ENCODE data around the gene COL1A2.

COL1A2 gene

DNA sequence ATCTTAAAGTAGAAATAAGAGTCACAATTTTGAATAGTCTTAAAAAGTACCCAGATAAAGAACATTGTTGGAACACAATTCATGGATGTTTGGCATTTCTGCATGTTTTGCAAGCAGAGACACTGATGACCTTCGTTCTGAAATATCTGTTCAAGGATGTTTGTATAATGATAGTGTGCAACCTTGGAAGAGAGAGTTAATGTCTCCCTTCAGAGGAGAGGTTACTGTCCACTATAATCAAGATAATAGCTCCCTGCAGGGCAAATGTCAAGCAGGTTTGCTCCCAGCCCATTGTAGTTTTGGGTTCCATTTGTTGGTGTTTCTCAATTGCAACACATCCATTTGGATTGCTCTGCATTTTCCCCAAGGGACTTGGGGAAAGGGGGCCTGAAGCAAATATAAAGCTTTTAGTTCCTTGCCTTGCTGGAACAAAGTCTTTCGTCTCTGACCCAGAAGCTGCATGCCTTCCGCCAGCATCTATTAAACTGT lies 45.2 kb downstream of the COL1A2 start:
- Histone ChIP-seq H3K4me1 (ENCODE audit: control insufficient read depth, insufficient read depth, low read length) (peaks cover 11% of the 10 kb centered on the region), H3K4me3 (ENCODE audit: insufficient read depth, low read depth, low read length) (no peak overlapping the region), H3K27me3 (ENCODE audit: control insufficient read depth, insufficient read depth, low read length, poor library complexity, severe bottlenecking) (no peaks in the 10 kb centered on the region), H3K9me3 (ENCODE audit: control insufficient read depth, low read length) (no peaks in the 10 kb centered on the region), H3K36me3 (ENCODE audit: control insufficient read depth, insufficient read depth, low read length) (no peaks in the 10 kb centered on the region), H3K27ac (ENCODE audit: insufficient read depth, low read depth, low read length, poor library complexity, severe bottlenecking) (peak overlapping the region; percentile 74)
- WGBS, 2 experiments: 81 to 85% methylated on average over 3 of the region's 3 CpGs

DNA sequence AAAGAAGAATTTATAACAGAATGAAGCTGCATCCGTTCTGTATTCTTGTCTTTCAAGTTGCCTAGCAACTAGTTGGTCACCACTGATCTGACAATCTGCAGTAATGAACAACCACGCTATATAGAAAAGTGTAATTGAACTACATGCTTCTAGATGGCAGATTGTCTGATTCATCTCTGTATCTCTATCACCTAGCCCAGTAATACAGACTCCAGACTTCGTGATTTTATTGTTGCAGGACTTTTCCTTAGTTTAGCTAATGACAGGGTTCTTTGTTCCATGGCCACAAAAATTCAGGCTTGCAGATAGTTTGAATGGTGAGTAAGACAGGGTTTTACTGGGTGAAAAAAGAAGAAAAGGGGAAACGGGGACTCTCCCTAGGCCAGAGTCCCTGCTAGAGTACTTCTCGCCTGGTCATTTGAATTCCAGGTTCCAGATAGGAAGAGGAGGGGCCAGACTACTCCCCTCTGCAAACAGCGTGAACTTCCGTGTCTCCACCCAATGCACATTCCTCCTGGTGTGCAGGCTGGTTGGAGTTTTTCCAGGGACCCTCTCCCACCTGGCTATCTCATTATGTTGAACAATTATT lies 45.9 kb downstream of the COL1A2 start:
- Histone ChIP-seq H3K4me1 (ENCODE audit: control insufficient read depth, insufficient read depth, low read length) (peaks cover 13% of the 10 kb centered on the region), H3K9me3 (ENCODE audit: control insufficient read depth, low read length) (no peaks in the 10 kb centered on the region), H3K4me3 (ENCODE audit: insufficient read depth, low read depth, low read length) (no peak overlapping the region), H3K36me3 (ENCODE audit: control insufficient read depth, insufficient read depth, low read length) (no peaks in the 10 kb centered on the region), H3K27ac (ENCODE audit: insufficient read depth, low read depth, low read length, poor library complexity, severe bottlenecking) (peak overlapping the region; percentile 74), H3K27me3 (ENCODE audit: control insufficient read depth, insufficient read depth, low read length, poor library complexity, severe bottlenecking) (no peaks in the 10 kb centered on the region)
- 89 to 90% methylated on average over 7 of the region's 7 CpGs for WGBS, 2 experiments

DNA sequence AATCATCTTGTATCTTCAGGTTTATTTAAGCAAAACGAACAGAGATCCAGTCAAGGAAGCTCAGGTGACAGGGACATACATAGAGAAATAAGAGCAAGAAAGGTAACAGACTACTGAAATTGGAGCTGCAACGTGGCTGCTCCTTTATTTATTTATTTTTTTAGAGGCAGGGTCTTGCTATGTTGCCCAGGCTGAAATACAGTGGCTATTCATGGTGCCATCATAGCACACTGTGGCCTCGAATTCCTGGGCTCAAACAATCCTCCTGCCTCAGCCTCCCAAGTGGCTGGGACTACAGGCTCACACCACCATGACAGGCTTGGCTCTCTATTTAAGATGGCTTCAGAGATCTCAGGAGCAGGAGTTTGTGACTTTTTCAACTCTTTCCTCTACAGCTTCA lies 46.4 kb downstream of the COL1A2 start:
- H3K27ac ChIP-seq (ENCODE audit: insufficient read depth, low read depth, low read length, poor library complexity, severe bottlenecking): no peak overlapping the region
- no peaks in the 10 kb centered on the region for H3K9me3 ChIP-seq (ENCODE audit: control insufficient read depth, low read length)
- H3K27me3 ChIP-seq (ENCODE audit: control insufficient read depth, insufficient read depth, low read length, poor library complexity, severe bottlenecking): no peaks in the 10 kb centered on the region
- H3K4me1 ChIP-seq (ENCODE audit: control insufficient read depth, insufficient read depth, low read length): peaks cover 13% of the 10 kb centered on the region
- H3K4me3 ChIP-seq (ENCODE audit: insufficient read depth, low read depth, low read length): no peak overlapping the region
- no peaks in the 10 kb centered on the region for H3K36me3 ChIP-seq (ENCODE audit: control insufficient read depth, insufficient read depth, low read length)
- WGBS, 2 experiments: 90 to 94% methylated on average over 3 of the region's 3 CpGs

DNA sequence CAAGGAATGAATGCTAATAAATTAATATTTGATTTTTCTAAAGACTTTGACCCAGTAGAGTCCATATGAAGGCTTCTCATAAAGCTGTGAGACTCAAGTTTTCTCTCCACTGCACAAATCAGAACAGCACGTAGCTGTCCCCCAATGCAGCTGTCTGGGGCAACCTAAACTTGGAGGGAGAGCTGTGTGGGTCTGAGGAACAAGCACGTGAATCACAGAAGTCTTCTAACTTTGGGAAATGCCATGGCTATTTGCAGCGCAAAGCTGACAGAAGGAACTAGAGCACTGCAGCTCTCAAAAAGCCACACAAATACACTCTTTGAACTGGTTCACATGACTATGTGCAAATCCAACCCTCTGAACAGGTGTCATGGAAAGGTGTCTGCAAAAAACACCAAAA lies 47.9 kb downstream of the COL1A2 start:
- 77 to 84% methylated on average over 3 of the region's 3 CpGs for WGBS, 2 experiments
- no peaks in the 10 kb centered on the region for H3K36me3 ChIP-seq (ENCODE audit: control insufficient read depth, insufficient read depth, low read length)

DNA sequence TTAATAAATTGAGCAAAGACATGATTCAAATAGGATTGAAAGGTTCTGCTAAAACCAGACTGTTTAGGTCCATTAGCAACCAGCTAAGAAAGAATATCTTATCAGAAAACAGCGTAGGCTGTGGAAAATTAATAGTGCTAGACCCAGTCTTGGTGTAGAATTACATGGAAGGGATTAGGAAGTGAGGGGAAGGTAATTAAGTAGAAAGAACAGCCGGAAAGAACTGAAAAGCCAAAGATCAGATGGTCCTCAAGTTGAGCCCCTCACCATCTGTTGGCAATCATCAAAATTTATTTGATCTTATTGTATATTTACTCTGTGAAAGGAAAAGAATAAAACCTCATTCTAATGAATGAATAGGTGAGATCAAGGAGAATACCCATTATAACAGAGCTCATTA lies 50.1 kb downstream of the COL1A2 start:
- no peaks in the 10 kb centered on the region for H3K36me3 ChIP-seq (ENCODE audit: control insufficient read depth, insufficient read depth, low read length)
- H3K4me1 ChIP-seq (ENCODE audit: control insufficient read depth, insufficient read depth, low read length): peaks cover 12% of the 10 kb centered on the region
- 68 to 77% methylated on average over 2 of the region's 2 CpGs for WGBS, 2 experiments
- no peak overlapping the region for H3K4me3 ChIP-seq (ENCODE audit: insufficient read depth, low read depth, low read length)
- H3K9me3 ChIP-seq (ENCODE audit: control insufficient read depth, low read length): no peaks in the 10 kb centered on the region
- no peak overlapping the region for H3K27ac ChIP-seq (ENCODE audit: insufficient read depth, low read depth, low read length, poor library complexity, severe bottlenecking)
- H3K27me3 ChIP-seq (ENCODE audit: control insufficient read depth, insufficient read depth, low read length, poor library complexity, severe bottlenecking): no peaks in the 10 kb centered on the region

More for the DNA sequence above, 47.9 kb downstream of the COL1A2 start:
- H3K4me3 ChIP-seq (ENCODE audit: insufficient read depth, low read depth, low read length): no peak overlapping the region
- H3K27me3 ChIP-seq (ENCODE audit: control insufficient read depth, insufficient read depth, low read length, poor library complexity, severe bottlenecking): no peaks in the 10 kb centered on the region
- H3K9me3 ChIP-seq (ENCODE audit: control insufficient read depth, low read length): no peaks in the 10 kb centered on the region
- H3K27ac ChIP-seq (ENCODE audit: insufficient read depth, low read depth, low read length, poor library complexity, severe bottlenecking): no peak overlapping the region
- H3K4me1 ChIP-seq (ENCODE audit: control insufficient read depth, insufficient read depth, low read length): peaks cover 13% of the 10 kb centered on the region

DNA sequence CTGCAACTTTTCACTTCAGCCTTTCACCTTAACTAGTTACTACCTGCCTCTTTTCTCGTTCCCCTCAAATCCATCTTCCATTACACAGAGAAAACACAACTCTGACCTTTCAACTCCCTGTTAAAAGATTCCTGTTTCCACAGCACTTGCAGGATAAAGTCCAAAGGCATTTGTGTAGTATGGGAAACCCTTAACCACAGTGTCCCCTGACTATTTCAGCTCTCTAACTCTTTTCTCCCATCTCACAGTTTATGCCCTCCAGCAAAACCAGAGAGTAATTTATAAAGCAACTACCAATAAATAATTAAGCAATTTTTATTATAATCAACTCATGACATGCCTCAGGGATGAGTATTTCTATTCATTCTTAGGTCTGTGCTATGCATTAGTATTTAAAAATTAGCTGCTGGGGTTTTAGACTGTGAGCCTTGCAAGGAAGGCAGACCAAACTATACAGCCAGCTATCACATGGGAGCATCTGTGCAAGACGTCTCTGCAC lies 51.0 kb downstream of the COL1A2 start:
- WGBS, 2 experiments: 88 to 89% methylated on average over 2 of the region's 2 CpGs
- H3K27me3 ChIP-seq (ENCODE audit: control insufficient read depth, insufficient read depth, low read length, poor library complexity, severe bottlenecking): no peaks in the 10 kb centered on the region
- no peaks in the 10 kb centered on the region for H3K9me3 ChIP-seq (ENCODE audit: control insufficient read depth, low read length)
- no peaks in the 10 kb centered on the region for H3K36me3 ChIP-seq (ENCODE audit: control insufficient read depth, insufficient read depth, low read length)
- no peak overlapping the region for H3K27ac ChIP-seq (ENCODE audit: insufficient read depth, low read depth, low read length, poor library complexity, severe bottlenecking)
- no peak overlapping the region for H3K4me3 ChIP-seq (ENCODE audit: insufficient read depth, low read depth, low read length)
- H3K4me1 ChIP-seq (ENCODE audit: control insufficient read depth, insufficient read depth, low read length): peaks cover 3% of the 10 kb centered on the region

DNA sequence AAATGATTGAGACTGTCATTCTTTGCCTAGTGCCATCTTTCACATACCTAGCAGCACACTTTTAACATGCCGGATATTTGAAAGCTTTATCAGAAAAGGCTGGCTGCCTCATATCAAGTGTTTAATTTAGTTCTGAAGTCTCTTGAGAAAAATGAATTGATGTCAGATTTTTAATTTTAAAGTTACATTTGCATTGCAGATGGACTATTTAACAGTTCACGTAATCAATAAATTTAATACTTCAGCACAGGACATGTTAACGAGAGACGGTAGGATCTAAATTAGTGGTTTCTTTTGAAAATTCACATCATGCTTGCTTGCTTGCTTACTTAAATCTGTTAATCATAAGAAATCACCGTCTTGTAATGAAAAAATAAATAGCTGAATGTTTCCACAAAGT lies 51.6 kb downstream of the COL1A2 start:
- WGBS, 2 experiments: 91 to 99% methylated on average over 4 to 5 of the region's 5 CpGs
- Histone ChIP-seq H3K4me3 (ENCODE audit: insufficient read depth, low read depth, low read length) (no peak overlapping the region), H3K4me1 (ENCODE audit: control insufficient read depth, insufficient read depth, low read length) (peaks cover 3% of the 10 kb centered on the region), H3K36me3 (ENCODE audit: control insufficient read depth, insufficient read depth, low read length) (no peaks in the 10 kb centered on the region), H3K27ac (ENCODE audit: insufficient read depth, low read depth, low read length, poor library complexity, severe bottlenecking) (no peak overlapping the region), H3K9me3 (ENCODE audit: control insufficient read depth, low read length) (no peaks in the 10 kb centered on the region), H3K27me3 (ENCODE audit: control insufficient read depth, insufficient read depth, low read length, poor library complexity, severe bottlenecking) (no peaks in the 10 kb centered on the region)

DNA sequence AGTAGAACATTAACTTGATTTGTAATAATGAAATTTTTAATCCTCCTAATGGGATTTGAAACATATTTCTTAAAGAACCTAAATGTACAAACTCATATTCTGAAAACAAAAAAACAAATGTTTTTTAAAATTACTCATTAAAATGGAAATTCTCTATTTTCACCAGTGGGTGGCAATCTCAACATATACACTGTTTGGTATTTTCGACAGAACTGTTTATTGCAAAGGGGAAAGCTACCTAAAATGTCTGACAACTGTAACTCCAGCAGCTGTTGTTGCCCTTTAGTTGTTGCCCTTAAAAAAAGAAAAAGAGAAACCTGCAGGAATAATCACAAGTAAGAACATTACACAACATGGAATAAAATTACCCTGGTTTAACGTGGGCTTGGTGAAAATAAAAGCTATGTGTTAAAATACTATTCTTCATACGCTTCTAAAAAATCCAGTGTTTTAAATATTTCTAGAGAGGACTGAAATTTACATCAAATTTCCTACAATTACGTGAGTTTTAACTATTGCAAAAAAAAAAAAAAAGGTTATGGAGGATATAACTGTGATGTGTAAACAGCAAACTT lies 54.5 kb downstream of the COL1A2 start:
- H3K4me3 ChIP-seq (ENCODE audit: insufficient read depth, low read depth, low read length): no peak overlapping the region
- no peaks in the 10 kb centered on the region for H3K9me3 ChIP-seq (ENCODE audit: control insufficient read depth, low read length)
- H3K27me3 ChIP-seq (ENCODE audit: control insufficient read depth, insufficient read depth, low read length, poor library complexity, severe bottlenecking): no peaks in the 10 kb centered on the region
- H3K27ac ChIP-seq (ENCODE audit: insufficient read depth, low read depth, low read length, poor library complexity, severe bottlenecking): no peak overlapping the region
- peaks cover 3% of the 10 kb centered on the region for H3K4me1 ChIP-seq (ENCODE audit: control insufficient read depth, insufficient read depth, low read length)
- H3K36me3 ChIP-seq (ENCODE audit: control insufficient read depth, insufficient read depth, low read length): no peaks in the 10 kb centered on the region
- 0 to 48% methylated on average over 1 of the region's 4 CpGs for WGBS, 2 experiments

DNA sequence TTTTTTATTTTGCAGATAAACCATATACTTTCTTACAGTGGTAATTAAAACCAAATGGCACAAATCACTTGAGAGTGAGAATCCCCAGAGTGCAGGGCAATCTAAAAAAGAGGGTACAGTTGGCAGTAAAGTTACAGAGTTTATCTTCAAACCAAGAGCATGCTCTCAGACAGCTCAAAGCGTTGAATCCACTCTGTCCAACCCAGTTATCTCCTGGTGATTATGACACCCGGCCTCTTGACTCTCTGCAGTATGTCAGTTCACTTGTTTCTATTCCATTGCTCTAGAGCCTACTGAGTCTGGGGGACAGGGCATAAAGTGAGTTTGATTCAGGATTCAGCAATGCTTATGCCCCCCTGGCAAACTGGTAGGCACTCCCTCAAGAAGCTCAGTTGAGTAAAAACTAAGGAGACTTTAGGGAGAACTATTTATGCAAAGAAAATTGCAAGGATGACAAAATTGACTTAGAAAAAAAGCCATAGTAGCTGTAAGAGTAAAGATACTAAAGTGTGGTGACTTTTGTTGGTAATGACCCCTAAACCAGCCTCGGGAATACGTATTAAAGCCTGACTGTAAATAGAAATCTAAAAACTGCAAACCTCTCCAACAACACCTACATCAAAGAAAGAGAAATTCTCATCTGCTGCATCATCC lies 55.5 kb downstream of the COL1A2 start:
- WGBS, 2 experiments: 84 to 92% methylated on average over 4 of the region's 4 CpGs
- H3K4me1 ChIP-seq (ENCODE audit: control insufficient read depth, insufficient read depth, low read length): no peaks in the 10 kb centered on the region
- H3K4me3 ChIP-seq (ENCODE audit: insufficient read depth, low read depth, low read length): no peak overlapping the region
- no peaks in the 10 kb centered on the region for H3K36me3 ChIP-seq (ENCODE audit: control insufficient read depth, insufficient read depth, low read length)
- no peaks in the 10 kb centered on the region for H3K27me3 ChIP-seq (ENCODE audit: control insufficient read depth, insufficient read depth, low read length, poor library complexity, severe bottlenecking)
- H3K9me3 ChIP-seq (ENCODE audit: control insufficient read depth, low read length): no peaks in the 10 kb centered on the region
- H3K27ac ChIP-seq (ENCODE audit: insufficient read depth, low read depth, low read length, poor library complexity, severe bottlenecking): no peak overlapping the region

DNA sequence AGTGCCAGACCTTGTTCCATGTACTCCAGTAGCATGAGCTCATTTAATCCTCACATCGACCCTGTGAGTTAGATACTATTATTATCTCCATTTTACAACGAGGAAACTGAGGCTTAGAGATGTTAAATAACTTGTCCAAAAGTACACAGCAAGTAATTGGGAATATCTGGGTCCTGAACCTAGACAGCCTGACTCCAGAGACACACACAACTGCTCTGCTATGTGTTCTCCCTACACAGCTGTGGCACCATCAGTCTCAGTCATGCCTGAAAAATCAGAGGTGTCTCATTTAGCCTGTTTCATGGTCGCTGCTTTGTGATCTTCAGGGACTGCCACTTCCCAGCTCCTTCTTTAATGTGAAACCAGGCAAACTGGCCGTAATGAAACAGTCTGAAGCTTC lies 56.5 kb downstream of the COL1A2 start:
- H3K4me1 ChIP-seq (ENCODE audit: control insufficient read depth, insufficient read depth, low read length): no peaks in the 10 kb centered on the region
- H3K27ac ChIP-seq (ENCODE audit: insufficient read depth, low read depth, low read length, poor library complexity, severe bottlenecking): no peak overlapping the region
- no peak overlapping the region for H3K4me3 ChIP-seq (ENCODE audit: insufficient read depth, low read depth, low read length)
- H3K9me3 ChIP-seq (ENCODE audit: control insufficient read depth, low read length): no peaks in the 10 kb centered on the region
- WGBS, 2 experiments: 91 to 93% methylated on average over 3 to 4 of the region's 4 CpGs
- H3K27me3 ChIP-seq (ENCODE audit: control insufficient read depth, insufficient read depth, low read length, poor library complexity, severe bottlenecking): no peaks in the 10 kb centered on the region
- H3K36me3 ChIP-seq (ENCODE audit: control insufficient read depth, insufficient read depth, low read length): no peaks in the 10 kb centered on the region

Measured in ectodermal cell (in vitro differentiated cells).